ENCODE data around the gene KIF3B.
"Not testable (repeated sequence)": the region's sequence is repeated elsewhere in the genome, so short reads cannot be mapped to it uniquely, and the experiment has no call there.

The KIF3B gene

DNA sequence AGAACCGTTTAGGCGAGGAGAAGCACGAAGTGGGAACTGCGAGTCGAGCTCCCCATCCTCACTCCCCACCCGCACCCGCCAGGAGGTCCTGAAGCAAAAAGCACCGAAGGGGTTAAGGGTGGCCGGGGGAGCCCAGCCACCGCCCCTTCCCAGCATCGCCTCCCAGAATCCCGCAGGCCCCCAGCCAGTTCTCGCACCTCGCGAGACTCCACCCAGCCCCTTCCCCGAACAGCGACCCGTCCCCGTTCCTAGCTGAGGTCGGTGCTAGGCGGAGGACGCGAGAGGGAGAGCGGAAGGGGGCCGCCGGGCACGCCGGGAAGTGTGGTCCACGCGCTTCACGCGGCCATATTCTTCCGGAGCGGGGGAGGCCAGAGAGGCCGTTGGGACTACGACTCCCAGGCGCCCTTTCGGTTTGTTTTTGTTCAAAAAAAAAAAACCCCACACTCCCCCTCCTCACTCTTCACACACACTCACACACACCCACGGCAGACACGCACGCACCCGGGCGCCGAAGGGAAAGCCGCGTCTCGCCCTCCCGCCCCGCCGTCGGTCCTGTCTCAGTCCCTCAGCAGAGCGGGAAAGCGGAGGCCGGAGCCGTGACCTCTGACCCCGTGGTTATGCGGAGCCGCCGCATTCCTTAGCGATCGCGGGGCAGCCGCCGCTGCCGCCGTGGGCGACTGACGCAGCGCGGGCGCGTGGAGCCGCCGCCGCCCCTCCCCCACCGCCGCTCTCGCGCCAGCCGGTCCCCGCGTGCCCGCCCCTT, 80.6 kb downstream of the KIF3B start, which contains the start of gene ASXL1:
Gene ASXL1, plus strand, starts transcription at position 463 of the 763 bp plus-strand sequence. CDS start 445 bp downstream, outside the sequence.
- peak; percentile 97 to 99 for DNase-seq

DNA sequence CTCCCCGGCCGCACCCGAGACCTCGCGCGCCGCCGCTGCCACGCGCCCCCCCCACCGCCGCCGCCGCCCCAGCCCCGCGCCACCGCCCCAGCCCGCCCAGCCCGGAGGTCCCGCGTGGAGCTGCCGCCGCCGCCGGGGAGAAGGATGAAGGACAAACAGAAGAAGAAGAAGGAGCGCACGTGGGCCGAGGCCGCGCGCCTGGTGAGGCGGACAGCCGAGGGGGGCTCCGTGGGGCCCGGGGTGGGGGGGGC, 81.1 kb downstream of the KIF3B start:
- no peak for DNase-seq

DNA sequence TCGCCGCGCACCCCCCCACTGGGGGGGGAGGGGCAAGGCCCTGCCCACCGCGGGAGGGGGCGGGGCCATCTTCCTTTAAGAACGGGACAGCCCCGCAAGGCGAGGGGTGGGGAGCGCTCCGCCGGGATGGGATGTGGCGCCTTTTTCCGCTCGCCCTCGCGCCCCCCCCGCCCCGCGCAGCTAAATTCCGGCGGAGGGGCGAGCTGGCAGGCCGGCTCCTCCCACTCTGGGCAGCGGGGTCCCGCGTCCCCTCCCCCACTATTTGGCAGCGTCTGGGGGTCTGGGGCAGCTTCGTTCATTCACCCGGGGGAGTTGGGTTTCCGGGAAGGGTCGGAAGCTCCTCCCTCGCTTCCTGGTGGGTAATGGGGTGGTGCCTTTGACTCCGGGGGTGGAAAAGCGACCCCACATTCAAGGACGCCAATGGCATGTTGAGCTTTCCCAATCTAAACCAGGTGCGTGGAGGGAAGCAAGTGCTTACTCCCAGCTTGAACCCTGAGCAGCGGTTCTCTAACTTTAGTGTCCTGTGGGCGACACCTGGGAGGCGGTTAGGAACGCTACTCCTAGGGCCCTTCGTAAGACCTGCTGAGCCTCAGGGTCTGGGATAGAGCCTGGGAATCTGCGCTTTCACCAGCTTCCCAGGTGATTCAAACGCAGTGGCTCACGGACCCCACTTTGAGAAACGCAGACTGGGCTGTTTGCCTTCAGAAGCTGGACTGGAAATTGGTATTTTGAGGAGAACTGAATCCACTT, 81.6 kb downstream of the KIF3B start:
- peak; percentile 30 to 78 for DNase-seq

DNA sequence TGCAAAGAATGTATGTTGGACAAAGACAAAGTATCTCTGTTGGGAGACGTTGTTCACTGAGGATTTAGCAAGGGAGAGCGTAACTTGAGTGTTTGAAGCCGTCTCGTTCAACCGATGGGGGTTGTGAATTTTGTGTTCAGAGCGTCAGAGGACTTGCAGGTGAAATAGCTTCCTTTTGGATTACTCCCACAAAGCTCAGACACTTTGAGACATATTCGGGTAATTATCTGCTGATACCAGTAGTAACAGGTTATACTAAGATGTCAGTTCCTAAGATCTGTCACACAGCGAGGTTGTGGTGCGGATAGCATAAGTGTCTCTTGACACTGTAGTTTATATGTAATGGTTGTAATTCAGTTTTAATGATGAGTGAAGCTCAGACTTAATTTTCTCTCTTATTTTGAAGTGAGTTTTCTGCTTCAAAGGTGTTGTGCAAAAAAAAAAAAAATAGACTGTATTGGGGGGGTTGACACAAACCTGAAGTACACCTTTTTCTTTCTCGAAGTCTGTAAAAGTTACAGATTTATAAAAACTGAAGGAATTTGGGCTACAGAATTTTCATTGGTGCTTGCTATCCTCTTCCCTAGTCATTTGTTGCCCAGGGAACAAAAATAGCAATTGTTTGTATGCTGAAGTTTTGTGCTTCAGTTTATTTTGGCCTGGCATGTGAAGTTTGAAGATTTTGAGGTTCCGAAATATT, 82.3 kb downstream of the KIF3B start:
- no peak for DNase-seq

DNA sequence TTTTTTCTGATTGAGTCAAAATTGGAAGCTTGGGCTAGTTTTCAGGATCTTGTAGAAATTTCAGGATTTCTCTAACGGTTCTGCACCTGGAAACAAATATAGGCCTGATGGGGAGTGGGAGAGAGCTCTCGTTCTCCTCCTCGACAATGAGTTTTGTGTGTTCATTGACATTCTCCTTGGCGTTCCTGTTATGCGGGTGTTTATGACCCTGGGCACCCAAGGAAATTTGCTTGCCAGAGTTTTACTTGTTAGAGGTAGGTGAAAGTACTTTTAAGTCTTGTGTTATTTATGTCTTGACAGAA, 82.8 kb downstream of the KIF3B start:
- no peak for DNase-seq

DNA sequence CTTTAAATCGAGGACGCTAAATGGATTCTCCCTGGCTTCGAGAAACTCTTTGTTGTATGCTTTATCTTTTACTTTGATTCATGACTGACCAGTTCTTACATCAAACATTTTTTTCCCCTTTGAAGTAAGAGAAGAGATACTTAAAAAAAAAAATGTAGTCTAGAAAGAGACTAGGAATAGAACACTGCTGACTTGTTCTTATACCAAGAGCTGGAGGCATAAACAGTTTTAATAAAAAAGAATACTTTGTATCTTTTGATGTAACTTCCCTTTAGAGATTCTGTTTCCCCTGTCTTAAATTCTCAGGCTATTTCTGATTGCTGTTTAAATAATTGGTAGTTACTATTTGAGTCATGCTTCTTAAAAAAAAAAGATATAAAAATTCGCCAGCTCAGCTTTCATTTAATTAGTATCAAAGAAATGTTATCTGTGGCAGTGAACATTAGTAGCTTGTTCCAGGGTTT, 85.5 kb downstream of the KIF3B start:
- no peak for DNase-seq

DNA sequence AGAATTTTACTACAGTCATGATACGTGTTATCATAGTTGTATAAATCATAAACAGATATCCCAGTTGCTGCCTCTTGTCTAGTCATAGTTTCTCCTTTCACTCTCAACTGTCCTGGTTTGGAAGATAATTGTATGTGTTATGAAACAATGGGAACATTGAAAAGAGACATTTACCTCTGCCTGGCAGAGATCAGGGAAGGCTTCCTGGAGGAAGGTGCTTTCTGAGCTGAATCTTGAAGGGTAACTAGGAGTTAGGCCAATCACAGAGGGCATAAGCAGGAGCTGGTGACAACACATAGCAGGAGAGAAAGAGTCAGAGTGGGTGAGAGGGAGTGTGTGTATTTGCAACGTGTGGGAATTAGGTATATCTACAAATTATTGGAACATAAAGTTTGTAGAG, 86.0 kb downstream of the KIF3B start:
- no peak for DNase-seq

DNA sequence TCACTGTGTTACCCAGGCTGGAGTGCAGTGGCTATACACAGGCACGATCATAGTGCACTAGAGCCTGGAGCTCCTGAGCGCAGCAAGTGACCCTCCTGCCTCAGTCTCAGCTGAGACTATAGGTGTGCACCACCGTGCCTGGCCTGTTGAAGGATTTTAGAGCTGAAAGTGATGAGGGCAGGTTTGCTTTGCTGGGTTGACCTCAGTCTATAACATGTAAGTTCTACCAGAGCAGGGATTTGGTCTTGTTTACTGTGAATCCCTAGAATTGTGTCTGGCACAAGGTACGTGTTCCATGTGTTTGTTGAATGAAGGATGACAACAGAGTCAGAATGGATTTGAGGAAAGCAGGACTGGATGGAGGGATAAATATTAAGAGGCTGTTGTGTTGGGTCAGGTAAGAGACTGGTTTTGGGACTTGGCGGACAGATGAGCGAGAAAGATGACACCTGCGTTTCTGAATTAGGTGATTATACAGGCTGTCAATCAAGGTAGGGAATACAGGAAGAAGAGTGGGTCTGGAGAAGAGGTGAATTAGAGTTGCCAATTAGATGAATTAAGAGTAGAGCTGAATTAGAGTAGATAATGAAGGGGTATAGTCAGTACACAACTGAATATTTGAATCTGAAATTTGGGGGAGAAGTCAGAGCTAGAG, 87.2 kb downstream of the KIF3B start:
- no peak for DNase-seq

DNA sequence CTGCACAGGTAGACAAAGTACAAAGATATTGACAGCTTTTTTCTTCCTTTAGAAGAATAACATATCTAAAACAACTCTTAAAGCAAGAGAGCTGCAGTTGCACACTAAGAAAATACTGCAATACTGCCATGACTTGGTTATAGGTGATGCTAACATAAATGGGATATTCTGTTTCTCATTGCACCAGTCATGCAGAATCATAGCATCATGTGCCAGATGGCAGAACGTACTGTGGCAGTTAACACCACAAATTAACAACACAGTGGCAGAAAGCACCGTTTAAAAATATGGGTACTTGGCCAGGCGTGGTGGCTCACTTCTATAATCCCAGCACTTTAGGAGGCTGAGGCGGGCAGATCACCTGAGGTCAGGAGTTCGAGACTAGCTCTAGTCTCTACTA, 88.1 kb downstream of the KIF3B start:
- DNase-seq: peak in 1 of 2 experiments; percentile 56

DNA sequence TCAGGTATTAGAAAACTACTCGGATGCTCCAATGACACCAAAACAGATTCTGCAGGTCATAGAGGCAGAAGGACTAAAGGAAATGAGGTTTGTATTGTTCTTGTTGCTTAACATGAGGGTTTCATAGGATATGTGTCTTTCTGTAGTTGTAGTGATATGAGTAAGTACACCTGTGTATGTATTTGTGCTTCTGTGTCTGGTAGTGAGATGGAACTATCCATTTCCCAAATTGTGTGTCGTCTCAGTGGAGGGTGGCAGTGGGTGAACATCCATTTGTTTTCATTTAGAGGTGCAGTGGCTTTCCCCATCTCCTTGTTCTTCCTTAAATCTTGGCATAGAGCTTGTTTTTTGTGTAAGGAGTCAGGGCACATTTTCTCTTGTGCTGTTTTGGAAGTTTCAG, 88.9 kb downstream of the KIF3B start:
- no peak for DNase-seq

DNA sequence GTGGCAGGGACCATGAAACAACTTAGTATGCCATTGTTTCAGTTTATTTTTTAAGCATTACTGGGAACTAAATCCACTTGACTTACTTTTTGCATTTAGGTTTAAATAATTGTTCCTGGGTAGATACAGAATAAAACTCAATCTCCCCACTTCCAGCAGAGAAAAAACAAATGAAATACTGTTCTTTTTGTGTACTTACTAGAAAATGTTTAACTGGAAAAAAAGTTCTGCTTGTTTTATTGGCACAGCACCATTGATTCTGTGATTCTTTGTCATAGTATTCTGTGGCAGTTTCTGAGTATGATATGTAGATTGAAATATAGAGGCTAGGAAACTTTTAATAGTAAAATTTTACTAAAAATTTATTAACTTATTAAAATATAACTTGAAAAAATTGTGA, 90.9 kb downstream of the KIF3B start:
- DNase-seq: no peak

DNA sequence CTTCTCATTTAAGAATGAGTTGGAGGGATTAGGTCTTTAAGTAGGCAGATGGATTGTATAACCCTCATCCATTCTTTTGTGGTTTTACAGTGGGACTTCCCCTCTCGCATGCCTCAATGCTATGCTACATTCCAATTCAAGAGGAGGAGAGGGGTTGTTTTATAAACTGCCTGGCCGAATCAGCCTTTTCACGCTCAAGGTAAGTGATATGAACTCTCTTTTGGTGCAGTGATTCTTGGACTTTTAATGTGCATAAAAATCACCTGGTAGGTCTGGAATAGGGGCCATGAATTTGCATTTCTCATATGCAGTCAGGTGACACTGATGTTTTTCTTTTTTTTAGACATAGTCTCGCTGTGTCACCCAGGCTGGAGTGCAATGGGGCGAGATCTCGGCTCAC, 91.5 kb downstream of the KIF3B start:
- no peak for DNase-seq

DNA sequence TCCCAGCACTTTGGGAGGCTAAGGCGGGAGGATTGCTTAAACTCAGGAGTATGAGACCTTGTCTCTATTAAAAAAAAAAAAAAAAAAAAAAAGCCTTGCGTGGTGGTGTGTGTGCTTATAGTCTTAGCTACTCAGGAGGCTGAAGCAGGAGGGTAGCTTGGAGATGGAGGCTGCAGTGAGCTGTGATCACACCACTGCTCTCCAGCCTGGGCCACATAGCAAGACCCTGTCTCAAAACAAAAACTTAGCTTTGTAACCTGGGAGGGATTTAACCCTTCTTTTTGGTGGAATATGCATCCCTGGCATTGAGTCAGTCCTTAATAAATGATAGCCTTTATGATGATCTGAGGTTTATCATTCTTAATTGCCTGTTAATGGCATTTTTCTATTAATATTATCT, 93.4 kb downstream of the KIF3B start:
- no peak for DNase-seq

DNA sequence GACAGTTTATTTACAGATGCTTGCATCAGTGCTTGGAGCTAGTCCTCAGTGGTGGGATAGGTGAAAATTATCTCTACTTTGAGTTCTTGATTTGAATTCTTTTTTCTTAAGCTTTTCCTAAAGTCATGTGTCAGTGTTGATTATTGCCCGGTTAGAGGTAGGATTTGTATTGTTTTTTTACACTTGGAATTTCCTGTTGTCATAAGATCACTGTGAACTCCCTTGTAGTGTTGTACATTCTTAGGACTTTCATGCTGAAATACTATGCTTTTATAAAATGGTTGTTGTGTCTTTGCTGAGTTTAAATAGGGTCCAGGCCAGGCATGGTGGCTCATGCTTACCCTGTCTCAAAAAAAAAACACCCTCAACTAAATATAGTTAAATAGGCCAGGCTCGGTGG, 101.0 kb downstream of the KIF3B start:
- DNase-seq: no peak

DNA sequence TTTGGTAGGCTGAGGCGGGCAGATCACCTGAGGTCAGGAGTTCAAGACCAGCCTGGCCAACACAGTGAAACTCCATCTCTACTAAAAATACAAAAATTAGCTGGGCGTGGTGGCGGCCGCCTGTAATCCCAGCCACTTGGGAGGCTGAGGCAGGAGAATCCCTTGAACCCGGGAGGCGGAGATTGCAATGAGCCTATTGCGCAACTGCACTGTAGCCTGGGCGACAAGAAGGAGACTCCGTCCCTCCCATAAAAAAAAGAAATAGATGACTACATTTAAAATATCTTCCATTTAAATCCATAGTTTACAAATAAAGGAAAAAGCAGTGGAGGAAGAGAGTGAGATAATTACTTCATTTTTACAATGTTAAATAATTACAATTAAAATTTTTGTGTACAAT, 102.6 kb downstream of the KIF3B start:
- not testable (repeated sequence) for DNase-seq

DNA sequence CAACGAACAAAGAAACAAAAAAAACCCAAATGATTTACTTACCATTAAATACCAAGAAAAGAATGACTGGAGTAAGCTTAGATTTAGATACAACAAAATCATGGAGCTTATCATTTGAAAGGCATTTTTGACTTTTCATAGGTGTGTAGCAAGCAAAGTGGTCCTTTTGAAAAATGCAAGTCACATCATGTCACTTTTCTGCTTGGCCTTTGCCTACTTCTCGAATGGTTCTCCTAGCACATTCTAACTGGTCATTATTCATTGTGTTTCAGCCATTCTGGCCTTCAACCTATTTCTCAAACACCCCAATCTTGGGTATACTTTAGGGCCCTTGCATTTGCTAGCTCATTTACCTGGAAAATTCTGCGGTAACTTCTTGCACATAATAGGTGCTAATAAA, 103.3 kb downstream of the KIF3B start:
- no peak for DNase-seq

DNA sequence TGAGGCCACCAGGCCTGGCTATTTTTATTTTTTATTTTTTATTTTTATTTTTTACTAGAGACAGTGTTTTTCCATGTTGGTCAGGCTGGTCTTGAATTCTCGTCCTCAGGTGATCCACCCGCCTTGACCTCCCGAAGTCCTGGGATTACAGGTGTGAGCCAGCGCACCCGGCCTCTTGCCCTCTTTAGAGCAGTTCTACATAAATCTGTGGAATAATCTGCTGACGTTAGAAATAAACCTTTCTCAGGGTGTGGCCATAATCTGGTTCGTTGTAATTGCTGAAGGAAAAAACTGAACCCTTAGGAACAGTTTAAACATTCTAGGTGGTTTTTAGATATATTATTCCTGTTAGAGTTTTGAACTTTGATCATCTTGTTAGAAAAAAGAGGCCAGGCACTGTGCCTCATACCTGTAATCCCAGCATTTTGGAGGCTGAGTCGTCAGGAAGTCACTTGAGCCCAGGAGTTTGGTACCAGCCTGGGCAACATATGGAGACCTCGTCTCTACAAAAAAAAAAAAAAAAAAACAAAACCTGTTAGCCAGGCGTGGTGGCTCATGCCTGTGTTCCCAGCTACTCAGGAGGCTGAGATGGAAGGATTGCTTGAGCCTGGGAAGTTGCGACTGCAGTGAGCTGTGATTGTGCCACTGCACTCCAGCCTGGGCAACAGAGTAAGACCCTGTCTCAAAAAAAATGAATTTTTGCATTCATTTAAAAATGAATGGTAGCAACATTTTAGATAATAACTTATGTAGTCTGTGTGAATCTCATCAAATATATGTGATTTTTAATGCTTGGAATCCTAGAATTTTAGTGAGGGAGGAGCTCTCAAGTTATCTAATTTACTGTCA, 104.9 kb downstream of the KIF3B start:
- no peak for DNase-seq

DNA sequence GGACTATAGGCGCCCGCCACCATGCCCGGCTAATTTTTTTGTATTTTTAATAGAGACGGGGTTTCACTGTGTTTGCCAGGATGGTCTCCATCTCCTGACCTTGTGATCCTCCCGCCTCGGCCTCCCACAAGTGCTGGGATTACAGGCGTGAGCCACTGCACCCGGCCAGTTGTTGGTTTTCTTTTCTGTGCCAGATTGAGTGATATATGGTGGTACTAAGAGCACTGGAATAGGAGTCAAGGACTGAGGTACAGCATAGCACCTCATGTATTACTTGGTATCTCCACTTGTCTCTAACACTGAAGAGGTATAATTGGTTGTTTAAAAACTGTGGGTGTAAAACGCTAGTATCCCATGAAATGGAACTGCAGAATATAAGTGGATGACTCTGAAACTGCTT, 106.0 kb downstream of the KIF3B start:
- not testable (repeated sequence) for DNase-seq

All from NCI-H446 (cell line).